ENCODE results near the gene SMARCA4.

- TF ChIP-seq CTCF (IDR thresholded peaks at IDR 0.05) (no peak), POLR2A (IDR thresholded peaks at IDR 0.05) (no peak)
These were observed 77.7 kb downstream of the SMARCA4 start for GRCh38 chr19:11038511-11038910.
